Mucosa of descending colon (tissue), 3 donors: Measurements from ENCODE around the gene DBP. TPM values are rescaled to one million over a fixed set of nuclear protein-coding genes. Genes with fewer than 3 reads are reported as not detected.

Experiments used
- ATAC-seq: fragments of 200-7000 bp; cut with Tn5 transposase; one replicate; pipeline ENCODE4 v1.9.1; 2020; ENCODE audit warnings: mild to moderate bottlenecking, moderate library complexity
- DNase-seq, 3 donors: peaks; one replicate each; pipeline ENCODE4 v3.0.0-alpha.2; 2020
- H3K36me3 ChIP-seq: fragments of 200-600 bp; one replicate; pipeline ENCODE4 v1.8.0; 2021; ENCODE audit warnings: low read depth, mild to moderate bottlenecking
- H3K4me1 ChIP-seq: fragments of 200-600 bp; one replicate; pipeline ENCODE4 v1.8.0; 2021; ENCODE audit warnings: low read depth, mild to moderate bottlenecking
- H3K4me3 ChIP-seq: fragments of 200-600 bp; one replicate; pipeline ENCODE4 v1.8.0; 2021; ENCODE audit warnings: mild to moderate bottlenecking
- H3K9me3 ChIP-seq: fragments of 200-600 bp; one replicate; pipeline ENCODE4 v1.8.0; 2021; ENCODE audit warnings: mild to moderate bottlenecking
- CTCF ChIP-seq: fragments of 200-600 bp; IDR thresholded peaks from one replicate; pipeline ENCODE4 v1.8.0; 2022; ENCODE audit warnings: antibody characterized with exemption, mild to moderate bottlenecking
- intact Hi-C, 2 donors: fragments of 100-400 bp; cut with DNase I in 1 of 2; cut with micrococcal nuclease in 1 of 2; formaldehyde crosslinking; loops; one replicate each; pipeline versions ENCODE4 v1.11.0 to v1.11.1; 2022; cut with DNase I, micrococcal nuclease
- total RNA-seq, 3 donors: library from RNA; stranded (reverse); fragmentation: NEBNext Ultra II Directional in 2 of 3; extraction: Animal tissue kit (Norgen Biotek cat#: 25700) in 2 of 3; gene quantifications; one replicate each; pipeline versions ENCODE4 v1.2.1 to v1.2.4, GENCODE V29; 2021 to 2023
- donor health status: DM: no; HTN: no; CAD: no; lungs with moderate emphysema.
- donor health status: DM: no; HTN: no; CAD: no.
- donor health status: DM: no; HTN: yes; CAD: no.

DBP gene
- total RNA-seq, 3 donors from 2014 or later: 8.2 to 18.4 (median 11.1) TPM

- H3K4me1 ChIP-seq: peaks cover 38% of the 10 kb centered on the region
- no peaks in the 10 kb centered on the region for H3K9me3 ChIP-seq
- DNase-seq: peak; percentile 71 to 79 (median 78)
- peak overlapping the region; percentile 21 for H3K4me3 ChIP-seq
- H3K36me3 ChIP-seq: no peaks in the 10 kb centered on the region
- peak; percentile 46 for ATAC-seq
- no peak for TF ChIP-seq CTCF
- intact Hi-C loops: no loop called here
Observed at GRCh38 chr19:48613024-48613851, 23.9 kb downstream of the DBP start.

GRCh38 chr19:48611872-48612271 lies 25.3 kb downstream of the DBP start:
- Histone ChIP-seq H3K9me3 (no peaks in the 10 kb centered on the region), H3K4me1 (peaks cover 24% of the 10 kb centered on the region), H3K36me3 (no peaks in the 10 kb centered on the region), H3K4me3 (no peak overlapping the region)
- no peak for ATAC-seq
- intact Hi-C loops: no loop called here
- no peak for TF ChIP-seq CTCF
- DNase-seq: no peak

GRCh38 chr19:48609571-48610108 lies 27.5 kb downstream of the DBP start:
- Histone ChIP-seq H3K4me3 (no peak overlapping the region), H3K9me3 (no peaks in the 10 kb centered on the region), H3K36me3 (no peaks in the 10 kb centered on the region), H3K4me1 (peaks cover 10% of the 10 kb centered on the region)
- DNase-seq (no peak), ATAC-seq (no peak)
- TF ChIP-seq CTCF: no peak
- intact Hi-C loops: no loop called here

GRCh38 chr19:48608798-48609263 lies 28.3 kb downstream of the DBP start:
- ATAC-seq: peak; percentile 62
- TF ChIP-seq CTCF: peak; percentile 33
- peaks cover 10% of the 10 kb centered on the region for H3K4me1 ChIP-seq
- intact Hi-C loops: no loop called here
- peak in 2 of 3 donors; percentile 63 to 68 for DNase-seq
- H3K36me3 ChIP-seq: no peaks in the 10 kb centered on the region
- no peaks in the 10 kb centered on the region for H3K9me3 ChIP-seq
- H3K4me3 ChIP-seq: no peak overlapping the region

GRCh38 chr19:48607359-48607755 lies 29.8 kb downstream of the DBP start:
- Histone ChIP-seq H3K4me3 (no peak overlapping the region), H3K9me3 (no peaks in the 10 kb centered on the region), H3K36me3 (no peaks in the 10 kb centered on the region), H3K4me1 (peaks cover 18% of the 10 kb centered on the region)
- intact Hi-C loops: no loop called here
- ATAC-seq (no peak), DNase-seq (no peak)
- no peak for TF ChIP-seq CTCF
